CD4-positive, alpha-beta T cell treated with Interleukin-10 for 1 hour (primary cell): ENCODE data around the gene KRT28.

ENCODE experiments used
- DNase-seq: peaks from one replicate; pipeline ENCODE4 v3.0.0-alpha.2; 2020

Gene KRT28

GRCh38 chr17:40799859-40800258 is at the start of gene KRT28:
TSS of gene KRT28 (minus strand) at chr17:40799959. CDS start at chr17:40799893, 66 bp downstream.
- DNase-seq = no peak

- no peak for DNase-seq
Measured at GRCh38 chr17:40848583-40849235, 49.0 kb upstream of the KRT28 start.

- no peak for DNase-seq
Measured at GRCh38 chr17:40846515-40847144, 46.9 kb upstream of the KRT28 start.

- DNase-seq = no peak
Measured at GRCh38 chr17:40844671-40845107, 44.9 kb upstream of the KRT28 start.

GRCh38 chr17:40843242-40843641 is 43.5 kb upstream of the KRT28 start:
- DNase-seq = no peak

- DNase-seq = no peak
Measured at GRCh38 chr17:40841246-40841645, 41.5 kb upstream of the KRT28 start.

GRCh38 chr17:40839194-40839593 is 39.4 kb upstream of the KRT28 start:
- no peak for DNase-seq

- no peak for DNase-seq
Measured at GRCh38 chr17:40836020-40836419, 36.3 kb upstream of the KRT28 start.

- no peak for DNase-seq
Measured at GRCh38 chr17:40833882-40834281, 34.1 kb upstream of the KRT28 start.

- DNase-seq = no peak
Measured at GRCh38 chr17:40832840-40833239, 33.1 kb upstream of the KRT28 start.

- DNase-seq = no peak
Measured at GRCh38 chr17:40830085-40830776, 30.5 kb upstream of the KRT28 start.

GRCh38 chr17:40828454-40829044 is 28.8 kb upstream of the KRT28 start:
- DNase-seq = no peak

- no peak for DNase-seq
Measured at GRCh38 chr17:40827746-40828453, 28.1 kb upstream of the KRT28 start.

GRCh38 chr17:40825599-40825998 is 25.8 kb upstream of the KRT28 start:
- no peak for DNase-seq

GRCh38 chr17:40824015-40824832 is 24.5 kb upstream of the KRT28 start:
- DNase-seq = no peak

GRCh38 chr17:40822132-40822812 is 22.5 kb upstream of the KRT28 start, which contains the start of gene KRT10:
TSS of gene KRT10 (minus strand) at chr17:40822614. CDS start at chr17:40822585, 29 bp downstream.
- DNase-seq = no peak

- no peak for DNase-seq
Measured at GRCh38 chr17:40821536-40821935, 21.8 kb upstream of the KRT28 start.

GRCh38 chr17:40820228-40820838 is 20.6 kb upstream of the KRT28 start:
- no peak for DNase-seq

GRCh38 chr17:40819528-40820125 is 19.9 kb upstream of the KRT28 start:
- no peak for DNase-seq

- peak; percentile 89 for DNase-seq
Measured at GRCh38 chr17:40818733-40819527, 19.2 kb upstream of the KRT28 start.
